HEK293 (cell line): Measurements from ENCODE around the gene KCNMA1.

Experiments
- KLF8 ChIP-seq: fragments of 450-650 bp; formaldehyde crosslinking; IDR thresholded peaks from 2 replicates; pipeline ENCODE4 v1.5.1; 2016; ENCODE audit warnings: missing biosample characterization, missing genetic modification characterization
- SP2 ChIP-seq: fragments of 450-650 bp; formaldehyde crosslinking; IDR thresholded peaks from 2 replicates; pipeline ENCODE4 v1.5.1; 2016; ENCODE audit warnings: missing biosample characterization, missing genetic modification characterization
- YY1 ChIP-seq: fragments of 450-650 bp; formaldehyde crosslinking; IDR thresholded peaks from 2 replicates; pipeline ENCODE4 v1.5.1; 2018; ENCODE audit warnings: missing biosample characterization, missing genetic modification characterization
- YY2 ChIP-seq: fragments of 450-650 bp; formaldehyde crosslinking; IDR thresholded peaks from 2 replicates; pipeline ENCODE4 v1.5.1; 2016; ENCODE audit warnings: missing biosample characterization, missing genetic modification characterization
- ZBTB20 ChIP-seq: fragments of 450-650 bp; formaldehyde crosslinking; IDR thresholded peaks from 2 replicates; pipeline ENCODE4 v1.5.1; 2016; ENCODE audit warnings: missing biosample characterization, missing genetic modification characterization
- ZBTB21 ChIP-seq: fragments of 450-650 bp; formaldehyde crosslinking; IDR thresholded peaks from 2 replicates; pipeline ENCODE4 v1.5.1; 2017; ENCODE audit warnings: missing biosample characterization, missing genetic modification characterization
- ZNF530 ChIP-seq: fragments of 450-650 bp; formaldehyde crosslinking; IDR thresholded peaks from 2 replicates; pipeline ENCODE4 v1.5.1; 2016; ENCODE audit warnings: low read depth, missing biosample characterization, missing genetic modification characterization
- ZXDB ChIP-seq: fragments of 450-650 bp; formaldehyde crosslinking; IDR thresholded peaks from 2 replicates; pipeline ENCODE4 v1.5.1; 2016; ENCODE audit warnings: missing biosample characterization, missing genetic modification characterization
- TF ChIP-seq, protein P1 (sequence below): fragments of 450-650 bp; formaldehyde crosslinking; IDR thresholded peaks from 2 replicates; pipeline ENCODE4 v1.5.1; 2016; ENCODE audit warnings: missing biosample characterization, missing genetic modification characterization
- TF ChIP-seq, protein P2 (sequence below): fragments of 450-650 bp; IDR thresholded peaks from 2 replicates; pipeline ENCODE4 v1.5.1; 2018; ENCODE audit warnings: missing biosample characterization, mild to moderate bottlenecking, missing genetic modification characterization
- TF ChIP-seq, protein P3 (sequence below): fragments of 450-650 bp; formaldehyde crosslinking; IDR thresholded peaks from 2 replicates; pipeline ENCODE4 v1.5.1; 2016; ENCODE audit warnings: missing biosample characterization, missing genetic modification characterization, low read depth
- TF ChIP-seq, protein P4 (sequence below): fragments of 450-650 bp; formaldehyde crosslinking; IDR thresholded peaks from 2 replicates; pipeline ENCODE4 v1.5.1; 2016; ENCODE audit warnings: missing biosample characterization, missing genetic modification characterization

DNA sequence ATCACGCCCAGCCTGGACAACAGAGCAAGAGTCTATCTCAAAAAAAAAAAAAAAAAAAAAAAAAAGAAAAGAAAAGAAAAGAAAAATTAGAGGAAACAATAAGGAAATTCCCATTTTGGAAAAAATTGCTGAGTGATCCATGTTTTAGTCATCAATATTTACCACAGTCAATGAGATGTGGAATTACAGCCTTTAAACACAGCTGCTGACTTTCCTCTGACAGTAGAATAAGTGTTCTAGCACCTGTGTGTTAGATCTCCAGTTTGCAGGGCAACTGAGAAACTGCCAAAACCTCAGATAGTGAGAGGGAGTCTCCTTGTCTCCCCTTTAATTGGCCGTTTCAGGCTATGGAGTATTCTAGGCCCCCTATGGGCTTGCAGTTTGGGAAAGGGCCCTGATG lies 520.1 kb downstream of the KCNMA1 start:
- TF ChIP-seq, protein P1, sequence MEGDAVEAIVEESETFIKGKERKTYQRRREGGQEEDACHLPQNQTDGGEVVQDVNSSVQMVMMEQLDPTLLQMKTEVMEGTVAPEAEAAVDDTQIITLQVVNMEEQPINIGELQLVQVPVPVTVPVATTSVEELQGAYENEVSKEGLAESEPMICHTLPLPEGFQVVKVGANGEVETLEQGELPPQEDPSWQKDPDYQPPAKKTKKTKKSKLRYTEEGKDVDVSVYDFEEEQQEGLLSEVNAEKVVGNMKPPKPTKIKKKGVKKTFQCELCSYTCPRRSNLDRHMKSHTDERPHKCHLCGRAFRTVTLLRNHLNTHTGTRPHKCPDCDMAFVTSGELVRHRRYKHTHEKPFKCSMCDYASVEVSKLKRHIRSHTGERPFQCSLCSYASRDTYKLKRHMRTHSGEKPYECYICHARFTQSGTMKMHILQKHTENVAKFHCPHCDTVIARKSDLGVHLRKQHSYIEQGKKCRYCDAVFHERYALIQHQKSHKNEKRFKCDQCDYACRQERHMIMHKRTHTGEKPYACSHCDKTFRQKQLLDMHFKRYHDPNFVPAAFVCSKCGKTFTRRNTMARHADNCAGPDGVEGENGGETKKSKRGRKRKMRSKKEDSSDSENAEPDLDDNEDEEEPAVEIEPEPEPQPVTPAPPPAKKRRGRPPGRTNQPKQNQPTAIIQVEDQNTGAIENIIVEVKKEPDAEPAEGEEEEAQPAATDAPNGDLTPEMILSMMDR (tag by site-specific recombination): no peak
- TF ChIP-seq YY1: no peak
- TF ChIP-seq, protein P2, sequence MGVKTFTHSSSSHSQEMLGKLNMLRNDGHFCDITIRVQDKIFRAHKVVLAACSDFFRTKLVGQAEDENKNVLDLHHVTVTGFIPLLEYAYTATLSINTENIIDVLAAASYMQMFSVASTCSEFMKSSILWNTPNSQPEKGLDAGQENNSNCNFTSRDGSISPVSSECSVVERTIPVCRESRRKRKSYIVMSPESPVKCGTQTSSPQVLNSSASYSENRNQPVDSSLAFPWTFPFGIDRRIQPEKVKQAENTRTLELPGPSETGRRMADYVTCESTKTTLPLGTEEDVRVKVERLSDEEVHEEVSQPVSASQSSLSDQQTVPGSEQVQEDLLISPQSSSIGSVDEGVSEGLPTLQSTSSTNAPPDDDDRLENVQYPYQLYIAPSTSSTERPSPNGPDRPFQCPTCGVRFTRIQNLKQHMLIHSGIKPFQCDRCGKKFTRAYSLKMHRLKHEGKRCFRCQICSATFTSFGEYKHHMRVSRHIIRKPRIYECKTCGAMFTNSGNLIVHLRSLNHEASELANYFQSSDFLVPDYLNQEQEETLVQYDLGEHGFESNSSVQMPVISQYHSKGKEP (tag by site-specific recombination): no peak
- no peak for TF ChIP-seq SP2
- no peak for TF ChIP-seq ZBTB21 (tag by site-specific recombination)
- no peak for TF ChIP-seq KLF8
- TF ChIP-seq, protein P3, sequence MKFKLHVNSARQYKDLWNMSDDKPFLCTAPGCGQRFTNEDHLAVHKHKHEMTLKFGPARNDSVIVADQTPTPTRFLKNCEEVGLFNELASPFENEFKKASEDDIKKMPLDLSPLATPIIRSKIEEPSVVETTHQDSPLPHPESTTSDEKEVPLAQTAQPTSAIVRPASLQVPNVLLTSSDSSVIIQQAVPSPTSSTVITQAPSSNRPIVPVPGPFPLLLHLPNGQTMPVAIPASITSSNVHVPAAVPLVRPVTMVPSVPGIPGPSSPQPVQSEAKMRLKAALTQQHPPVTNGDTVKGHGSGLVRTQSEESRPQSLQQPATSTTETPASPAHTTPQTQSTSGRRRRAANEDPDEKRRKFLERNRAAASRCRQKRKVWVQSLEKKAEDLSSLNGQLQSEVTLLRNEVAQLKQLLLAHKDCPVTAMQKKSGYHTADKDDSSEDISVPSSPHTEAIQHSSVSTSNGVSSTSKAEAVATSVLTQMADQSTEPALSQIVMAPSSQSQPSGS: no peak
- TF ChIP-seq ZXDB (tag by site-specific recombination): no peak
- TF ChIP-seq ZNF530 (tag by site-specific recombination): no peak
- TF ChIP-seq ZBTB20 (tag by site-specific recombination): no peak
- TF ChIP-seq YY2 (tag by site-specific recombination): no peak
- TF ChIP-seq, protein P4, sequence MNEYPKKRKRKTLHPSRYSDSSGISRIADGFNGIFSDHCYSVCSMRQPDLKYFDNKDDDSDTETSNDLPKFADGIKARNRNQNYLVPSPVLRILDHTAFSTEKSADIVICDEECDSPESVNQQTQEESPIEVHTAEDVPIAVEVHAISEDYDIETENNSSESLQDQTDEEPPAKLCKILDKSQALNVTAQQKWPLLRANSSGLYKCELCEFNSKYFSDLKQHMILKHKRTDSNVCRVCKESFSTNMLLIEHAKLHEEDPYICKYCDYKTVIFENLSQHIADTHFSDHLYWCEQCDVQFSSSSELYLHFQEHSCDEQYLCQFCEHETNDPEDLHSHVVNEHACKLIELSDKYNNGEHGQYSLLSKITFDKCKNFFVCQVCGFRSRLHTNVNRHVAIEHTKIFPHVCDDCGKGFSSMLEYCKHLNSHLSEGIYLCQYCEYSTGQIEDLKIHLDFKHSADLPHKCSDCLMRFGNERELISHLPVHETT (tag by site-specific recombination): no peak
